Measurements from ENCODE around the gene RTTN. TPM values are rescaled to one million over a fixed set of nuclear protein-coding genes. Genes with fewer than 3 reads are reported as not detected.

The RTTN gene
- total and polyA plus RNA-seq, 2 donors (not counting 3 experiments of a cell fraction or from before 2014, with no cell fraction given) = 3.1 to 17.4 TPM

- POLR2A ChIA-PET = no interaction called here
- intact Hi-C loops (cut with micrococcal nuclease) = no loop called here
- no TSS peak for BruUV-seq (replicated peaks)
Measured at GRCh38 chr18:69953191-69953590, 252.3 kb downstream of the RTTN start.

More at GRCh38 chr18:69953191-69953590, 252.3 kb downstream of the RTTN start:
- no peaks in the 10 kb centered on the region for H3K36me3 ChIP-seq (ENCODE audit: control insufficient read depth in 2 of 2, extremely low read depth in 1 of 2, insufficient read depth in 2 of 2, low read length in 2 of 2)
- CTCF ChIA-PET = no interaction called here
- H3K27me3 ChIP-seq (ENCODE audit: control insufficient read depth in 2 of 2, insufficient read depth in 2 of 2, low read length in 2 of 2) = no peaks in the 10 kb centered on the region
- H3K9ac ChIP-seq (replicated peaks; ENCODE audit: extremely low read depth, insufficient read depth, low read length) = no peak overlapping the region
- no peaks in the 10 kb centered on the region for H3K9me1 ChIP-seq (replicated peaks; ENCODE audit: control insufficient read depth, extremely low read depth, insufficient read depth, low read length)
- H3K9me3 ChIP-seq (replicated peaks; ENCODE audit: control insufficient read depth, insufficient read depth, low read length) = no peaks in the 10 kb centered on the region
- no peaks in the 10 kb centered on the region for H3K79me2 ChIP-seq (ENCODE audit: control insufficient read depth, insufficient read depth, low read length)
- no peak overlapping the region for H3K4me3 ChIP-seq (replicated peaks in 1 of 3; ENCODE audit: insufficient read depth in 1 of 3, low read depth in 1 of 3, low read length in 3 of 3)
- DNase-seq (ENCODE audit: low read depth, low spot score) = no peak
- dilution Hi-C loops (cut with MboI; ENCODE audit: extremely low pct_ligation_motif_present, low sequenced_read_pairs) = no loop called here
- no peak overlapping the region for H3K4me2 ChIP-seq (ENCODE audit: insufficient read depth, low read length)
- no peak overlapping the region for H3K27ac ChIP-seq (ENCODE audit: insufficient read depth, low read depth, low read length)
- no peaks in the 10 kb centered on the region for H4K20me1 ChIP-seq (replicated peaks; ENCODE audit: control insufficient read depth, extremely low read depth, insufficient read depth, low read length)
- no peak overlapping the region for H2AFZ ChIP-seq (ENCODE audit: low read depth, low read length)
- H3K4me1 ChIP-seq (ENCODE audit: control insufficient read depth, extremely low read depth, insufficient read depth, low read length) = no peaks in the 10 kb centered on the region
- TF ChIP-seq EZH2 (IDR thresholded peaks at IDR 0.05; ENCODE audit: borderline replicate concordance, low read depth, low read length, severe bottlenecking) = no peak
- TF ChIP-seq GATA2 (IDR thresholded peaks at IDR 0.05; ENCODE audit: insufficient read depth, insufficient read length, low read depth, low read length) = no peak
- TF ChIP-seq POLR2A (IDR thresholded peaks at IDR 0.05; ENCODE audit: low read depth, low read length) = no peak
- no peak for TF ChIP-seq MAX (IDR thresholded peaks at IDR 0.05; ENCODE audit: insufficient read depth, insufficient read length)
- TF ChIP-seq POLR2AphosphoS5 (IDR thresholded peaks at IDR 0.05; ENCODE audit: insufficient read depth, low read depth, low read length) = no peak
- no peak for TF ChIP-seq FOS (IDR thresholded peaks at IDR 0.05; ENCODE audit: borderline replicate concordance, insufficient read depth, low read length)
- TF ChIP-seq CTCF (IDR thresholded peaks at IDR 0.05; ENCODE audit: extremely low read depth in 1 of 2, insufficient read depth in 1 of 2, low read depth in 1 of 2, low read length in 2 of 2) = no peak
- TF ChIP-seq MYC (IDR thresholded peaks at IDR 0.05; ENCODE audit: low read depth, low read length) = no peak
- no peak for TF ChIP-seq JUN (IDR thresholded peaks at IDR 0.05; ENCODE audit: borderline replicate concordance, insufficient read depth, insufficient read length, low read depth)
- FAIRE-seq = no peak

Other genes starting within 250 kb of the RTTN start
- gene SOCS6, start 83.4 kb upstream of the RTTN start, total RNA-seq = 13.2 and 15.0 TPM in 2 replicates
- 7.3 and 8.6 TPM in 2 replicates for gene SOCS6, start 83.4 kb upstream of the RTTN start, polyA plus RNA-seq